Ectodermal cell (in vitro differentiated cells): ENCODE results near the gene REPS2.

Source experiments
- H3K27ac ChIP-seq: 2 replicates; pipeline ENCODE4 v1.7.0; 2013; ENCODE audit warnings: mild to moderate bottlenecking, low read depth, low read length; ENCODE audit not compliant: insufficient read depth, poor library complexity, severe bottlenecking
- H3K27me3 ChIP-seq: 2 replicates; pipeline ENCODE4 v1.7.0; 2013; ENCODE audit warnings: mild to moderate bottlenecking, low read length; ENCODE audit not compliant: insufficient read depth, control insufficient read depth, poor library complexity, severe bottlenecking
- H3K36me3 ChIP-seq: one replicate; pipeline ENCODE4 v1.7.0; 2013; ENCODE audit warnings: low read length; ENCODE audit not compliant: control insufficient read depth, insufficient read depth
- H3K4me1 ChIP-seq: one replicate; pipeline ENCODE4 v1.7.0; 2013; ENCODE audit warnings: low read length; ENCODE audit not compliant: control insufficient read depth, insufficient read depth
- H3K4me3 ChIP-seq: 2 replicates; pipeline ENCODE4 v1.7.0; 2013; ENCODE audit warnings: low read depth, low read length, control low read depth; ENCODE audit not compliant: insufficient read depth
- H3K9me3 ChIP-seq: 2 replicates; pipeline ENCODE4 v1.7.0; 2013; ENCODE audit warnings: mild to moderate bottlenecking, low read length, moderate library complexity; ENCODE audit not compliant: control insufficient read depth
- WGBS, 2 experiments: methylation state at CpG; one replicate each; pipeline ENCODE4 v1.1.7; 2013; ENCODE audit warnings: missing lambda C conversion rate in 2 of 2; 5-methylcytosine and 5-hydroxymethylcytosine counted together

The REPS2 gene

DNA sequence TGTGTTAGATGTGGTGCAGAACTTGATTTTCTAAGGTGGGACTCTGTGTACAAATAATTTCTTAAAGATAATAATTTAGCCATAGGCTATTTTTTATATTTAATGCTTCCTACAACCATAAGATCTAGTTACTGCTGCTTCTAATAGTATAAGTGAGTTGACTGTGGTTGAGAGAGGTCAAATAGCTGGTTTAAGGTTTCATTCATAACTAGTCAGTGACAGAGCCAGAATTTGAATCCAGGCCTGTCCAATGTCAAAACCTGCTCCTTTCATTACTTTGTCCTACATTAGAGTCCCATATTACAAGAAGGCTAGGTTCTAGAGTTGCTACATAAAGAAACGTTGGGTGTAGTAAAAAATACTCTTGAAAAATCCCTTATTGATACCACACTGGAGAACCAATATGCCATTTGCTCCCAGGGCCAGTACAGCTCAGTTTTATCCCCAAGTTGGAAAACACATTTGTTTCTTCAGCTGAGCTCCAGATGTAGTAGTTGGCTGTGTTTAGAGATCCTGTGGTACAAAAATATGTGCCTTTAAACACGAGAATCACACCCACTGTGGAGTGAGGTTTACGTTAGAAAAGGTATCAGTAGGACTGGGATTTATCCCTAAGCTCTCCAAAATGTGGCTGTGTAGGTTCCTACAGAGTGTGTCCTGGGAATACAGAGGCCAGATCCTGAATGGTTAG, 84.3 kb downstream of the REPS2 start:
- Histone ChIP-seq H3K9me3 (no peaks in the 10 kb centered on the region), H3K27ac (no peak overlapping the region), H3K4me1 (no peaks in the 10 kb centered on the region), H3K36me3 (no peaks in the 10 kb centered on the region), H3K4me3 (no peak overlapping the region), H3K27me3 (no peaks in the 10 kb centered on the region)
- WGBS, 2 experiments = 91 to 93% methylated on average over 2 to 3 of the region's 3 CpGs

DNA sequence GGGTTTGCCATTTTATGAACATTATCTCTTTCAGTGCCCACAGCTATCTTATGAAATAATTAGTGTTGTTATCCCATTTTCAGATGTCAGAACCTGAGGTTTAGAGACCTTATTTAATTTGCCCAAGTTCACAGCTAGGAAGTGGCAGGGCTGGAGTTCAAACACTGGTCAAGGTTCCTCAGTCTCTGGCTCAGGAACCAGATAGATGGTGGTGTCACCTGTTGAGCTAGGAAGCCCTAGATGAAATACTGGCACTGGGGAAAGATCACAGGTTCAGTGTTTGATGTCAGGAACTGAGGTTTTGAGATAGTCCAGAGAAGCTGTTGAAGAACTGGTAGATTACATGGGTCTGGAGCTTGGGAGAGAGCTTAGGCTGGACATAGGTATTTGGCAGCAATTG, 85.4 kb downstream of the REPS2 start:
- Histone ChIP-seq H3K27ac (no peak overlapping the region), H3K36me3 (no peaks in the 10 kb centered on the region), H3K4me1 (no peaks in the 10 kb centered on the region), H3K4me3 (no peak overlapping the region), H3K9me3 (no peaks in the 10 kb centered on the region), H3K27me3 (no peaks in the 10 kb centered on the region)

DNA sequence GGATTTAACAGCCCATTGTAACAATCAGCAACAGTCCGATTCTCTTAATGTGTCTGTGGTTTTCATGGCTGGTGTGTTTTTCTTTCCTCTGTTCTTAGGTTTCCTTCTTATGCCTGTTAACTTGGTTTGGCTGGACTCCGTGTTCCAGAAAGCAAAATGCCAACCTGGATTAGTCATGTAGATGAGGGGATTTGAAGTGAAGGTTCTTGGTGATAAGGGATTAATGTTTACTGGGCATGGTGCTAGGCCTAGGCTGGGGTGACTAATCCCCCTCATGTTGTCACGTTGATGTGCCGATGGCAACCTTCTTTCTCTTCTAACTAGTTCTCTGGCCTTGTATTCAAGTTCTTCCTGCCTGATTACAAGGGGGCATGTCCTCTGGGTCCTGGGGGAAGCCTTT, 85.9 kb downstream of the REPS2 start:
- Histone ChIP-seq H3K4me1 (no peaks in the 10 kb centered on the region), H3K27me3 (no peaks in the 10 kb centered on the region), H3K9me3 (no peaks in the 10 kb centered on the region), H3K36me3 (no peaks in the 10 kb centered on the region), H3K4me3 (no peak overlapping the region), H3K27ac (no peak overlapping the region)
- WGBS, 2 experiments = 85 to 100% methylated on average over 3 to 4 of the region's 4 CpGs

DNA sequence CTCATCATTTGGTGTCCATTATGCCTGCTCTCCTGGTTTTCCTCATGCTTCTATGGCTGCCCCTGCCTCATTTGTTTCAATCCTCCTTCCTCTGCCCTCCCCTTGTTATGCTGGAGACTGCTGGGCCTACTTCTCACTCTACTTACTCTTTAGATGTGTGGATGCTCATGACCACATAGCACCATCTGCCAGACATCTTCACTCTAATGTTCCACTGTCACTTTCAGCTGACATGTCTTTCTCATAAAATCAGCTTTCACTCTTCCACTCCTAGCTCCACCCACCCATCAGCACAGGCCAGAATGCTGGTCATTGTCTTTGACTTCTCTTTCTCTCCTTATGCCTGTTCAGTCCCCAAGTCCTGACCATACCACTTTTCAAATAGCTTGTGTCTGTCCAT, 86.8 kb downstream of the REPS2 start:
- H3K4me3 ChIP-seq = no peak overlapping the region
- no peaks in the 10 kb centered on the region for H3K9me3 ChIP-seq
- H3K27me3 ChIP-seq = no peaks in the 10 kb centered on the region
- no peak overlapping the region for H3K27ac ChIP-seq
- no peaks in the 10 kb centered on the region for H3K4me1 ChIP-seq
- H3K36me3 ChIP-seq = no peaks in the 10 kb centered on the region

DNA sequence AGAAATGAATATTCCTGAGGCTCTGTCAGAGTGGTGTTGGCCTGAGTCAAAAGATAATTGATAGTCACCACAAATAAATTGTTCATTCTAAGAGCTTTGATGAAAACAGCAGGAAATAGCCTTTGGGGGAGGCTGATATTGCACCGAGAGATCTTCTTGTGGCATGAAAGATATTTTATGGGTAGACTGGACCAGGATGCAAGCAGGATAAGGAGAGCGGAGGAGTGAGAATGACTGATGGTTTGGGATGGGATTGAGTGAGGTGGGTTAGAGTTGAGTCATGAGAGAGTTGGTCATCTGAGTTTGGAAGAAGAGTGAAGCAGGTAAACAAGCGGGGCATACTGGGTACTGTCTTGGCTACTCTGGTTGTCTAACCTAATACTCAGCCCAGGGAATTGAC, 88.7 kb downstream of the REPS2 start:
- Histone ChIP-seq H3K9me3 (no peaks in the 10 kb centered on the region), H3K4me1 (no peaks in the 10 kb centered on the region)
- WGBS, 2 experiments = 96 to 98% methylated on average over 3 of the region's 3 CpGs

DNA sequence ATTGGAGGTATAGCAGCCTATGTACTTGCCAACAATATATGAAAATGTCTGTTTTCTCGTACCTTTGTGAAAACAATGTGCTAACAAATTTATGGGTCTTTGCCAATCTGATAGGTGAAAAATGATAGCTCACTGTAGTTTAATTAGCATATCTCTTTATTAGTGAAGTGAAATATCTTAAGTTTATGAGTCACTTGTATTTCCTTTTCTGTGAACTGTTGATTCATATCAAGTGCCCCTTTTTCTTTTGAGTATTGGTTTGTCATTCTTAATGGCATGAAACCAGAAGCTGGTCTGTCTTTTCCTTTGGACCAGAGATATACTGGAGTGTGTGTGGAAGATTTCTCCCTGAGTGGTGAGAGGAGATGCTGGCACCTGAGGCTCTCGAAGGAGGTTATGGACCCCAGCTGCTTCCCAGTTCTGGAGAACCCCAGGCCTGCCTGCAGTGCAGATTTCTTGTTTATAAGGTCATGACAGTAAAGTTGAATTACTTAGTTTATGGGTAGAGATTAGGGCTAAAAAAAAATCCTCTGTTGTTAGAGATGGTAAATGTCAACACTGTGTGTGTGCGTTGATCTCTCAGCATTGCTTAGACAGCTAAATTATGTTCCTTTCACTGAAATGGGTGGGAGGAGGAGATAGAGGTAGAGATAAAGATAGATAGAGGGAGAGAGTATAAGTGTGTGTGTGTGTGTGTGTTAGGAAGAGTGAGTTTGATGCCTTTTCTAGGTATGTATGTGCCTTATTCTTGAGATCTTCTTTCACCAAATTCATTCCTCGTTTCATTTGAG, 89.9 kb downstream of the REPS2 start:
- Histone ChIP-seq H3K9me3 (no peaks in the 10 kb centered on the region), H3K36me3 (no peaks in the 10 kb centered on the region), H3K27ac (no peak overlapping the region), H3K4me3 (no peak overlapping the region), H3K27me3 (no peaks in the 10 kb centered on the region), H3K4me1 (no peaks in the 10 kb centered on the region)
- WGBS, 2 experiments = 90 to 94% methylated on average over 3 to 4 of the region's 4 CpGs

More for the DNA sequence above, 88.7 kb downstream of the REPS2 start:
- Histone ChIP-seq H3K27me3 (no peaks in the 10 kb centered on the region), H3K36me3 (no peaks in the 10 kb centered on the region), H3K27ac (no peak overlapping the region), H3K4me3 (no peak overlapping the region)

DNA sequence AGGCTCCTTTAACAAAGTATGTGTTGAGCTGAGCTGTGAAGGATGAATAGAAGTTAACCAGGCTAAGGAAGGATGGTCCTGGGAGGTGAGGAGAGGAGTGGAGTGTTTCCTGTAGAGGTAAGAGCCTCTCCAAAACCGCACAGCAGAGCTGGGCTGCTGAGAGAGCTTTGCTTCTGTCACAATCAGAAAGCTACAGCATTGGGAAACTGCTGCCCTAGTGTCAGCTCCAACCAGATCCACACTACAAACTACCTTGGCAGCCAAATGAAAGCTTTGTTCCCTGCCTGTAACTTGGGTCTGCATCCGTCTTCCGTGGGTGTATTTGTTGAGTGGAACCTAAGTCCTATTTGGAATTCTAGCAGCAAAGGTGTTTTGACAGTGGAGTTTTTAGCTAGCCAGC, 91.8 kb downstream of the REPS2 start:
- no peaks in the 10 kb centered on the region for H3K36me3 ChIP-seq
- H3K4me1 ChIP-seq = no peaks in the 10 kb centered on the region
- WGBS, 2 experiments = 90 to 97% methylated on average over 3 of the region's 3 CpGs
- no peaks in the 10 kb centered on the region for H3K27me3 ChIP-seq
- no peaks in the 10 kb centered on the region for H3K9me3 ChIP-seq
- no peak overlapping the region for H3K27ac ChIP-seq
- no peak overlapping the region for H3K4me3 ChIP-seq

DNA sequence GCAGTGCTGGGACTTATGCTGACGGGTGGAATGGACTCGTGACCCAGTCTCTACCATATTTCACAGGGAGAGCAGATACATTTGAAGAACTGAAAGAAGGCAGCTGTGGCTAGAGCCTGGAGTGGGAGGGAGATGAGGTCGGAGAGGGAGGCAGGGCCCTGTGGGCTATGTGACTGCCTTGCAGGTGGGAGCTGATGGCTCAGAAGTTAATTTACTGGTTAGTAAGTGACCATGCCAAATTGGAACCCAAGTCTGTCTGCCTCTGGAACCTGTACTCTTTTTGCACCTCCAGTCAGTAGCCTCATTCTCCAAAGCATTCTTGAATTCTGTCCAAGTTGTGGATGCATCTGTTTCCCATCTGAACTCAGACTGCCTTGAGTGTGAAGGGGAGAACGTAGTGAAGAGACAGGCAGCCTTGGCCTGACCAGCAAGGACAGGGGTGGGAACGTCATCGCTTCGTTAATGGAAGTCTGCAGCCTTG, 92.3 kb downstream of the REPS2 start:
- Histone ChIP-seq H3K27me3 (no peaks in the 10 kb centered on the region), H3K4me1 (no peaks in the 10 kb centered on the region), H3K4me3 (no peak overlapping the region), H3K27ac (no peak overlapping the region), H3K36me3 (no peaks in the 10 kb centered on the region), H3K9me3 (no peaks in the 10 kb centered on the region)
- 89 to 90% methylated on average over 5 to 7 of the region's 7 CpGs for WGBS, 2 experiments

DNA sequence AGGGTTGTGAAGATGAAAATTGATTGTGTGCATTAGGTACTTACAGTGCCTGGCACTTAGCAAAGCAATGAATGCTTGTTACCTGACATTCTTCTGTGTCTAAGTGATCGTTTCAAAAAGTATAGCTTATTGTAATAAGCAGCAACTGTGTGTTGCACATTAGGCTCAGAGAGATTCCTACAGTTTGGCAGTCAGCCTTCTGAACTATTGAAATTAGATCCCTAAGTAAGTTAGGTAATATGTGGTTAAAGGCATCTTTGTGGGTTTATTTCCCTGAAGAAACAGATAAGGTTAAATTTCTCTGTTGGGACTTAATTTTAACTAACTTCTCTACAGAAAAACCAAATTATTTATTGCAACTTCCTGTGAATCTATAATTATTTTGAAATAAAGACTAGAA, 93.4 kb downstream of the REPS2 start:
- WGBS, 2 experiments = 91 to 100% methylated on average over 1 of the region's 1 CpG
- H3K27me3 ChIP-seq = no peaks in the 10 kb centered on the region
- H3K27ac ChIP-seq = no peak overlapping the region
- no peak overlapping the region for H3K4me3 ChIP-seq
- H3K36me3 ChIP-seq = no peaks in the 10 kb centered on the region
- no peaks in the 10 kb centered on the region for H3K9me3 ChIP-seq
- no peaks in the 10 kb centered on the region for H3K4me1 ChIP-seq

DNA sequence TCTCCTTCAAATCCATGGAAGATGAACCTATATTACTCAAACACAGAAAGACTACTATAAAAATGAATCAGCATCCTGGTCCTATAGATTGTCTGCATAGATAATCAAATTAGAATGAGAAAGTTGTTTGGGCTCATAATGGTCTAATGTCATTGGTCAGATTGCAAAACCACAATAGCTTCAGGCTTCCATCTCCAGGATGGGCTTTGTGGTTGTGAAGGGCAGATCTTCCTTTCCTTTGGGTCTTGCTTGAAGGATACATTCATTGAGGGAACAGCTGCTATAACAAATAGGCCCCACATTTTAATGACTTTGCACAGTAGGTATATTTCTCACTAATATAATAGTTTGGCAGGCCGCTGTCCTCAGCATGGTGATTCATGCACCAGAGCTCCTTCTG, 94.3 kb downstream of the REPS2 start:
- no peaks in the 10 kb centered on the region for H3K4me1 ChIP-seq
- no peaks in the 10 kb centered on the region for H3K36me3 ChIP-seq
- H3K27ac ChIP-seq = no peak overlapping the region
- no peaks in the 10 kb centered on the region for H3K27me3 ChIP-seq
- H3K4me3 ChIP-seq = no peak overlapping the region
- no peaks in the 10 kb centered on the region for H3K9me3 ChIP-seq
- 87 to 100% methylated on average over 1 of the region's 1 CpG for WGBS, 2 experiments
